H9 (cell line): ENCODE measurements around the gene IP6K3. TPM values are rescaled to one million over a fixed set of nuclear protein-coding genes. Genes with fewer than 3 reads are reported as not detected.

Experiments
- DNase-seq: peaks from one replicate; pipeline ENCODE4 v3.0.0-alpha.2; 2017
- H2AFZ ChIP-seq: one replicate; pipeline ENCODE4 v1.6.1; 2013; ENCODE audit warnings: mild to moderate bottlenecking, low read length, control low read depth, moderate library complexity
- H2AK5ac ChIP-seq: 2 replicates; pipeline ENCODE4 v1.6.1; 2013; ENCODE audit warnings: low read length, control low read depth, mixed read lengths; ENCODE audit not compliant: insufficient read length
- H2BK120ac ChIP-seq: one replicate; pipeline ENCODE4 v1.6.1; 2013; ENCODE audit warnings: low read depth, mild to moderate bottlenecking, low read length, control low read depth, inconsistent platforms; ENCODE audit not compliant: poor library complexity, severe bottlenecking
- H2BK12ac ChIP-seq: 2 replicates; pipeline ENCODE4 v1.6.1; 2013; ENCODE audit warnings: low read length, control low read depth, mixed read lengths, low read depth; ENCODE audit not compliant: insufficient read length
- H2BK15ac ChIP-seq: 2 replicates; pipeline ENCODE4 v1.6.1; 2013; ENCODE audit warnings: low read depth, low read length, control low read depth
- H2BK20ac ChIP-seq: one replicate; pipeline ENCODE4 v1.6.1; 2013; ENCODE audit warnings: low read depth, mild to moderate bottlenecking, low read length, control low read depth, inconsistent platforms; ENCODE audit not compliant: poor library complexity, severe bottlenecking
- H2BK5ac ChIP-seq: 2 replicates; pipeline ENCODE4 v1.6.1; 2013; ENCODE audit warnings: low read length, control low read depth, mixed read lengths; ENCODE audit not compliant: insufficient read length
- H3K14ac ChIP-seq: 2 replicates; pipeline ENCODE4 v1.6.1; 2013; ENCODE audit warnings: low read length, control low read depth; ENCODE audit not compliant: insufficient read depth
- H3K18ac ChIP-seq: 2 replicates; pipeline ENCODE4 v1.6.1; 2013; ENCODE audit warnings: low read depth, mild to moderate bottlenecking, mixed read lengths, low read length, control low read depth; ENCODE audit not compliant: insufficient read length
- H3K23ac ChIP-seq: 2 replicates; pipeline ENCODE4 v1.6.1; 2013; ENCODE audit warnings: low read length, control low read depth, mixed read lengths, low read depth; ENCODE audit not compliant: insufficient read length
- H3K23me2 ChIP-seq: 2 replicates; pipeline ENCODE4 v1.6.1; 2013; ENCODE audit warnings: low read depth, mild to moderate bottlenecking, mixed read lengths, low read length, control low read depth; ENCODE audit not compliant: insufficient read length, poor library complexity, severe bottlenecking
- H3K27ac ChIP-seq: 2 replicates; pipeline ENCODE4 v1.5.1; 2013; ENCODE audit warnings: low read length, control low read depth, mixed read lengths, low read depth; ENCODE audit not compliant: insufficient read length
- H3K27me3 ChIP-seq: 2 replicates; pipeline ENCODE4 v1.6.1; 2013; ENCODE audit warnings: low read length, control low read depth, inconsistent platforms; ENCODE audit not compliant: insufficient read depth
- H3K4ac ChIP-seq: 2 replicates; pipeline ENCODE4 v1.6.1; 2013; ENCODE audit warnings: low read depth, mild to moderate bottlenecking, control low read depth, inconsistent platforms, low read length, moderate library complexity
- H3K4me1 ChIP-seq: 2 replicates; pipeline ENCODE4 v1.6.1; 2013; ENCODE audit warnings: low read length, control low read depth, inconsistent platforms; ENCODE audit not compliant: insufficient read depth
- H3K4me2 ChIP-seq: 2 replicates; pipeline ENCODE4 v1.6.1; 2013; ENCODE audit warnings: low read length, control low read depth, mixed read lengths; ENCODE audit not compliant: insufficient read length, insufficient read depth
- H3K56ac ChIP-seq: 2 replicates; pipeline ENCODE4 v1.6.1; 2013; ENCODE audit warnings: low read depth, mild to moderate bottlenecking, mixed read lengths, low read length, control low read depth; ENCODE audit not compliant: insufficient read length
- H3K79me1 ChIP-seq: 2 replicates; pipeline ENCODE4 v1.6.1; 2013; ENCODE audit warnings: low read depth, mild to moderate bottlenecking, moderate library complexity, low read length, control low read depth, inconsistent platforms; ENCODE audit not compliant: insufficient read depth, poor library complexity, severe bottlenecking
- H3K79me2 ChIP-seq: 2 replicates; pipeline ENCODE4 v1.6.1; 2013; ENCODE audit warnings: low read length, control low read depth, inconsistent platforms; ENCODE audit not compliant: insufficient read depth
- H3K9ac ChIP-seq: 2 replicates; pipeline ENCODE4 v1.6.1; 2013; ENCODE audit warnings: low read length, control low read depth, mixed read lengths; ENCODE audit not compliant: insufficient read length; ENCODE audit errors: extremely low read depth
- H3K9me3 ChIP-seq: one replicate; pipeline ENCODE4 v1.6.1; 2013; ENCODE audit warnings: low read depth, low read length, inconsistent platforms; ENCODE audit not compliant: control insufficient read depth
- H3T11ph ChIP-seq: one replicate; pipeline ENCODE4 v1.6.1; 2013; ENCODE audit warnings: mild to moderate bottlenecking, low read length, control low read depth, inconsistent platforms
- H4K20me1 ChIP-seq: one replicate; pipeline ENCODE4 v1.6.1; 2013; ENCODE audit not compliant: control insufficient read depth, insufficient read length, insufficient read depth
- H4K5ac ChIP-seq: 2 replicates; pipeline ENCODE4 v1.6.1; 2013; ENCODE audit warnings: low read depth, mild to moderate bottlenecking, mixed read lengths, low read length, control low read depth; ENCODE audit not compliant: insufficient read length
- H4K8ac ChIP-seq: replicated peaks from 2 replicates; pipeline ENCODE4 v1.6.1; 2013; ENCODE audit warnings: low read length, control low read depth, mixed read lengths, low read depth; ENCODE audit not compliant: insufficient read length
- H4K91ac ChIP-seq: 2 replicates; pipeline ENCODE4 v1.6.1; 2013; ENCODE audit warnings: low read depth, mild to moderate bottlenecking, moderate library complexity, mixed read lengths, low read length, control low read depth; ENCODE audit not compliant: insufficient read length
- H3K27ac Mint-ChIP-seq, 3 experiments: 2 replicates in 2 of 3; 3 replicates in 1 of 3; pipeline ENCODE4 v1.8.0; 2020 to 2021; ENCODE audit warnings: mixed read lengths in 3 of 3, mild to moderate bottlenecking in 1 of 3, moderate library complexity in 1 of 3
- H3K27me3 Mint-ChIP-seq: 2 replicates; pipeline ENCODE4 v1.8.0; 2021; ENCODE audit warnings: low read depth, mild to moderate bottlenecking, moderate library complexity, mixed read lengths
- H3K36me3 Mint-ChIP-seq, 3 experiments: 2 replicates in 2 of 3; 3 replicates in 1 of 3; pipeline ENCODE4 v1.8.0; 2020 to 2021; ENCODE audit warnings: low read depth in 3 of 3, mixed read lengths in 3 of 3; ENCODE audit not compliant: insufficient read depth in 1 of 3
- H3K4me1 Mint-ChIP-seq, 2 experiments: 2 replicates each; pipeline ENCODE4 v1.8.0; 2020; ENCODE audit warnings: mixed read lengths in 2 of 2
- H3K4me3 Mint-ChIP-seq, 2 experiments: 2 replicates in 1 of 2; 3 replicates in 1 of 2; pipeline ENCODE4 v1.8.0; 2020 to 2021; ENCODE audit warnings: mild to moderate bottlenecking in 2 of 2, mixed read lengths in 2 of 2, moderate library complexity in 1 of 2
- H3K9me3 Mint-ChIP-seq, 2 experiments: 2 replicates in 1 of 2; 3 replicates in 1 of 2; pipeline ENCODE4 v1.8.0; 2020; ENCODE audit warnings: mild to moderate bottlenecking in 2 of 2, mixed read lengths in 2 of 2, moderate library complexity in 1 of 2
- WGBS: extraction: QIAGEN DNeasy Blood & Tissue Kit; methylation state at CpG from one replicate; pipeline ENCODE4 v1.1.7; 2013; ENCODE audit warnings: missing lambda C conversion rate, low lambda C conversion rate, mixed read lengths; ENCODE audit not compliant: insufficient read length; ENCODE audit errors: extremely low coverage; 5-methylcytosine and 5-hydroxymethylcytosine counted together
- total RNA-seq: library from RNA; stranded (reverse); gene quantifications from 2 replicates; pipeline ENCODE4 v1.2.1, GENCODE V29; 2021
- TF ChIP-seq, protein P1 (sequence below): fragments of 200-600 bp; sonication (generic); conservative IDR thresholded peaks from 3 replicates; pipeline ENCODE4 v1.8.0; 2021; ENCODE audit warnings: antibody characterized with exemption, mild to moderate bottlenecking

Gene IP6K3
- total RNA-seq, 1 experiment from 2014 or later: 0.46 TPM

DNA sequence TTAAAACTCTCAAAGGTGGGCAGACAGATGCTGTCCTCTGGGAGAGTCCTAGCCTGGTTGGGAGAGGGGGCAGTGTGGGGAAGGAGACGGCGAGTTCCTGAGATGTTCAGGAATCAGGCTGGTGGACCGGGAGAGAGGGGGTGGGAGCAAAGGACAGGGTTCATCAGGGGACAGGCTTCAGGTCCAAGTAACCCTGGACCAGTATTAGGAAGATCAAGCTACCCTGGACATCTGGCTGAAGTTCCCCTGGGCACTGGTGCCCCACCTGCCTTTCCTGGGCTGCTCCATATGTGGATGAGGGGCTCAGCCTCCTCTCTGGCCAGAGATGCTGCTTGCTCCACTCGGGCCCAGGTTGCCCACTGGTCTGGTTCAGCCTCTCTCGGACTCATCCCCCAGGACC lies 1.1 kb upstream of the IP6K3 start:
- Histone ChIP-seq H3K27me3 (no peaks in the 10 kb centered on the region), H3K14ac (no peak overlapping the region), H3K9ac (no peak overlapping the region), H3K9me3 (no peaks in the 10 kb centered on the region), H3K79me2 (no peaks in the 10 kb centered on the region), H2BK12ac (no peak overlapping the region), H3K18ac (no peak overlapping the region), H3K4me1 (peaks cover 8% of the 10 kb centered on the region; the same call in 1 of the 2 replicates), H3K4ac (no peak overlapping the region), H3K79me1 (no peaks in the 10 kb centered on the region), H2AK5ac (no peak overlapping the region), H4K5ac (no peak overlapping the region), H2BK5ac (no peak overlapping the region), H3K4me2 (no peak overlapping the region), H2BK20ac (no peak overlapping the region), H2BK120ac (no peak overlapping the region), H3K23me2 (no peaks in the 10 kb centered on the region), H4K20me1 (no peaks in the 10 kb centered on the region), H2BK15ac (no peak overlapping the region), H4K8ac (no peak overlapping the region), H2AFZ (no peak overlapping the region), H3K56ac (no peak overlapping the region), H4K91ac (no peak overlapping the region), H3T11ph (no peak overlapping the region), H3K23ac (no peak overlapping the region), H3K27ac (no peak overlapping the region)
- Mint-ChIP-seq H3K4me3 (no peak overlapping the region; a peak in 1 of 5 replicates), H3K36me3 (no peaks in the 10 kb centered on the region; a peak in 1 of 7 replicates), H3K27me3 (peaks cover 10% of the 10 kb centered on the region), H3K9me3 (no peaks in the 10 kb centered on the region), H3K27ac (no peak overlapping the region; a peak in 2 of 7 replicates), H3K4me1 (peaks cover 49 to 82% of the 10 kb centered on the region in 2 experiments)
- TF ChIP-seq, protein P1, sequence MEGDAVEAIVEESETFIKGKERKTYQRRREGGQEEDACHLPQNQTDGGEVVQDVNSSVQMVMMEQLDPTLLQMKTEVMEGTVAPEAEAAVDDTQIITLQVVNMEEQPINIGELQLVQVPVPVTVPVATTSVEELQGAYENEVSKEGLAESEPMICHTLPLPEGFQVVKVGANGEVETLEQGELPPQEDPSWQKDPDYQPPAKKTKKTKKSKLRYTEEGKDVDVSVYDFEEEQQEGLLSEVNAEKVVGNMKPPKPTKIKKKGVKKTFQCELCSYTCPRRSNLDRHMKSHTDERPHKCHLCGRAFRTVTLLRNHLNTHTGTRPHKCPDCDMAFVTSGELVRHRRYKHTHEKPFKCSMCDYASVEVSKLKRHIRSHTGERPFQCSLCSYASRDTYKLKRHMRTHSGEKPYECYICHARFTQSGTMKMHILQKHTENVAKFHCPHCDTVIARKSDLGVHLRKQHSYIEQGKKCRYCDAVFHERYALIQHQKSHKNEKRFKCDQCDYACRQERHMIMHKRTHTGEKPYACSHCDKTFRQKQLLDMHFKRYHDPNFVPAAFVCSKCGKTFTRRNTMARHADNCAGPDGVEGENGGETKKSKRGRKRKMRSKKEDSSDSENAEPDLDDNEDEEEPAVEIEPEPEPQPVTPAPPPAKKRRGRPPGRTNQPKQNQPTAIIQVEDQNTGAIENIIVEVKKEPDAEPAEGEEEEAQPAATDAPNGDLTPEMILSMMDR: no peak
- no peak for DNase-seq
- WGBS: no CpG with 5 or more reads among the region's 5 CpGs
